ENCODE measurements around the gene ANLN.

DNA sequence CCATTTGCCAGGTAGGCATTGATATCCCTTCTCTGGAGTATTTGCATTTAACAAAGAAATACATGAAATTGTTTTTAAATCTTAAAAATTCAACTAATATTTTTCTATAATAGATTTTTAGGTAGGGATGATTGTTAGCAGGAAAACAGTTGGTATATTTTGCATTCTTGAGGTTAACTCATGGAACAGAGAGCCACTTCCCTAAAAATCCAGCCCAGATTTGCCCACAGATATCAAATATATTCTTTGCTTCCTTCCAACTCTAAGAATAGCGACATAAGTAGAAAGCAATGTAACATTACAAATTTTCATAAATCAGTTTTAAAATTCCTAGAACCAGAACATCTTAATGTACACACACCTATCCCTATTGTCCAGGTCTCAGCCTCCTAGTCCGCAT lies 45.0 kb upstream of the ANLN start:
- TF ChIP-seq, protein P1, sequence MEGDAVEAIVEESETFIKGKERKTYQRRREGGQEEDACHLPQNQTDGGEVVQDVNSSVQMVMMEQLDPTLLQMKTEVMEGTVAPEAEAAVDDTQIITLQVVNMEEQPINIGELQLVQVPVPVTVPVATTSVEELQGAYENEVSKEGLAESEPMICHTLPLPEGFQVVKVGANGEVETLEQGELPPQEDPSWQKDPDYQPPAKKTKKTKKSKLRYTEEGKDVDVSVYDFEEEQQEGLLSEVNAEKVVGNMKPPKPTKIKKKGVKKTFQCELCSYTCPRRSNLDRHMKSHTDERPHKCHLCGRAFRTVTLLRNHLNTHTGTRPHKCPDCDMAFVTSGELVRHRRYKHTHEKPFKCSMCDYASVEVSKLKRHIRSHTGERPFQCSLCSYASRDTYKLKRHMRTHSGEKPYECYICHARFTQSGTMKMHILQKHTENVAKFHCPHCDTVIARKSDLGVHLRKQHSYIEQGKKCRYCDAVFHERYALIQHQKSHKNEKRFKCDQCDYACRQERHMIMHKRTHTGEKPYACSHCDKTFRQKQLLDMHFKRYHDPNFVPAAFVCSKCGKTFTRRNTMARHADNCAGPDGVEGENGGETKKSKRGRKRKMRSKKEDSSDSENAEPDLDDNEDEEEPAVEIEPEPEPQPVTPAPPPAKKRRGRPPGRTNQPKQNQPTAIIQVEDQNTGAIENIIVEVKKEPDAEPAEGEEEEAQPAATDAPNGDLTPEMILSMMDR (IDR thresholded peaks at IDR 0.05): no peak
- no peak for TF ChIP-seq POLR2A (IDR thresholded peaks at IDR 0.05)
